KMS-11 (cell line): Measurements from ENCODE around the gene TGFB2.

Source experiments
- H2AFZ ChIP-seq: fragments of 200-600 bp; sonication (generic); 2 replicates; pipeline ENCODE4 v1.6.1; 2016; ENCODE audit warnings: antibody characterized with exemption, mixed run types, low read depth
- H3K27ac ChIP-seq: fragments of 200-600 bp; sonication (generic); 2 replicates; pipeline ENCODE4 v1.6.1; 2016; ENCODE audit warnings: mild to moderate bottlenecking, mixed run types
- H3K27me3 ChIP-seq: fragments of 200-600 bp; sonication (generic); 2 replicates; pipeline ENCODE4 v1.6.1; 2017; ENCODE audit warnings: mild to moderate bottlenecking, low read depth, mixed run types, moderate library complexity; ENCODE audit not compliant: insufficient read depth
- H3K36me3 ChIP-seq: fragments of 200-600 bp; sonication (generic); 2 replicates; pipeline ENCODE4 v1.6.1; 2017; ENCODE audit warnings: mild to moderate bottlenecking, mixed run types; ENCODE audit not compliant: insufficient read depth
- H3K4me1 ChIP-seq: fragments of 200-600 bp; sonication (generic); 2 replicates; pipeline ENCODE4 v1.6.1; 2016; ENCODE audit warnings: mild to moderate bottlenecking, low read depth, mixed run types; ENCODE audit not compliant: poor library complexity, severe bottlenecking
- H3K4me2 ChIP-seq: fragments of 200-600 bp; sonication (generic); 2 replicates; pipeline ENCODE4 v1.7.0; 2016; ENCODE audit warnings: mild to moderate bottlenecking, mixed run types
- H3K4me3 ChIP-seq: fragments of 200-600 bp; sonication (generic); IDR thresholded peaks from 2 replicates; pipeline ENCODE4 v1.6.1; 2017; ENCODE audit warnings: low read depth, low read length, mixed read lengths; ENCODE audit not compliant: insufficient read depth
- H3K79me2 ChIP-seq: fragments of 200-600 bp; sonication (generic); 2 replicates; pipeline ENCODE4 v1.6.1; 2016; ENCODE audit warnings: low read depth, mixed run types; ENCODE audit not compliant: insufficient read depth
- H3K9ac ChIP-seq: fragments of 200-600 bp; sonication (generic); 2 replicates; pipeline ENCODE4 v1.6.1; 2016; ENCODE audit warnings: mild to moderate bottlenecking, mixed run types
- H4K20me1 ChIP-seq: fragments of 200-600 bp; sonication (generic); 2 replicates; pipeline ENCODE4 v1.6.1; 2016; ENCODE audit warnings: mild to moderate bottlenecking, mixed run types; ENCODE audit not compliant: insufficient read depth
- CTCF ChIP-seq: fragments of 200-600 bp; sonication (generic); conservative IDR thresholded peaks from 2 replicates; pipeline ENCODE4 v1.6.1; 2017; ENCODE audit warnings: low read depth, mild to moderate bottlenecking, antibody characterized with exemption, low read length, moderate library complexity, mixed read lengths

Gene TGFB2

GRCh38 chr1:218355278-218355677, 10.1 kb downstream of the TGFB2 start:
- no peak overlapping the region for H3K4me2 ChIP-seq
- no peaks in the 10 kb centered on the region for H3K27me3 ChIP-seq
- no peaks in the 10 kb centered on the region for H4K20me1 ChIP-seq
- no peak for TF ChIP-seq CTCF
- no peak overlapping the region for H3K27ac ChIP-seq
- no peak overlapping the region for H2AFZ ChIP-seq
- no peaks in the 10 kb centered on the region for H3K36me3 ChIP-seq
- H3K9ac ChIP-seq: no peak overlapping the region
- H3K4me3 ChIP-seq: no peak overlapping the region
- H3K79me2 ChIP-seq: no peaks in the 10 kb centered on the region
- no peaks in the 10 kb centered on the region for H3K4me1 ChIP-seq

- Histone ChIP-seq H3K27ac (no peak overlapping the region), H3K4me3 (no peak overlapping the region), H2AFZ (no peak overlapping the region), H3K4me1 (no peaks in the 10 kb centered on the region), H4K20me1 (no peaks in the 10 kb centered on the region), H3K36me3 (no peaks in the 10 kb centered on the region), H3K4me2 (no peak overlapping the region), H3K9ac (no peak overlapping the region), H3K79me2 (no peaks in the 10 kb centered on the region), H3K27me3 (no peaks in the 10 kb centered on the region)
- TF ChIP-seq CTCF: no peak
Observed at GRCh38 chr1:218357211-218357892, 12.2 kb downstream of the TGFB2 start.

- H4K20me1 ChIP-seq: no peaks in the 10 kb centered on the region
- H2AFZ ChIP-seq: no peak overlapping the region
- H3K79me2 ChIP-seq: no peaks in the 10 kb centered on the region
- H3K4me3 ChIP-seq: no peak overlapping the region
- H3K36me3 ChIP-seq: no peaks in the 10 kb centered on the region
- no peak overlapping the region for H3K27ac ChIP-seq
- no peaks in the 10 kb centered on the region for H3K27me3 ChIP-seq
- no peaks in the 10 kb centered on the region for H3K4me1 ChIP-seq
- H3K9ac ChIP-seq: no peak overlapping the region
- H3K4me2 ChIP-seq: no peak overlapping the region
- no peak for TF ChIP-seq CTCF
Observed at GRCh38 chr1:218357893-218358232, 12.7 kb downstream of the TGFB2 start.

- H3K4me3 ChIP-seq: no peak overlapping the region
- H2AFZ ChIP-seq: no peak overlapping the region
- no peaks in the 10 kb centered on the region for H3K36me3 ChIP-seq
- H3K4me2 ChIP-seq: no peak overlapping the region
- no peaks in the 10 kb centered on the region for H3K27me3 ChIP-seq
- H3K4me1 ChIP-seq: peaks cover under 1% of the 10 kb centered on the region
- H3K9ac ChIP-seq: no peak overlapping the region
- no peak overlapping the region for H3K27ac ChIP-seq
- no peaks in the 10 kb centered on the region for H3K79me2 ChIP-seq
- H4K20me1 ChIP-seq: no peaks in the 10 kb centered on the region
- peak; percentile 35; the same call in 1 of the 2 replicates for TF ChIP-seq CTCF
Observed at GRCh38 chr1:218361298-218362065, 16.3 kb downstream of the TGFB2 start.
